ENCODE measurements around the gene ATP8B4.
"Not testable (repeated sequence)": the region's sequence is repeated elsewhere in the genome, so short reads cannot be mapped to it uniquely, and the experiment has no call there.

ATP8B4 gene

GRCh38 chr15:50017522-50017921, 101.5 kb downstream of the ATP8B4 start:
- ATAC-seq: no peak
- no peak for DNase-seq

GRCh38 chr15:50016951-50017350, 102.1 kb downstream of the ATP8B4 start:
- DNase-seq (no peak), ATAC-seq (no peak)

GRCh38 chr15:50012790-50013189, 106.2 kb downstream of the ATP8B4 start:
- DNase-seq: no peak
- no peak for ATAC-seq

GRCh38 chr15:50009634-50010033, 109.4 kb downstream of the ATP8B4 start:
- ATAC-seq (no peak), DNase-seq (no peak)

- ATAC-seq: peak; percentile 92
- peak; percentile 73 for DNase-seq
These were observed 115.2 kb downstream of the ATP8B4 start for GRCh38 chr15:50003786-50004334.

- ATAC-seq: no peak
- no peak for DNase-seq
These were observed 127.4 kb downstream of the ATP8B4 start for GRCh38 chr15:49991587-49991986.

- DNase-seq (no peak), ATAC-seq (no peak)
These were observed 128.0 kb downstream of the ATP8B4 start for GRCh38 chr15:49990835-49991545.

- no peak for DNase-seq
- no peak for ATAC-seq
These were observed 129.5 kb downstream of the ATP8B4 start for GRCh38 chr15:49989498-49989897.

GRCh38 chr15:49988766-49989165, 130.3 kb downstream of the ATP8B4 start:
- ATAC-seq (no peak), DNase-seq (no peak)

GRCh38 chr15:49987896-49988295, 131.1 kb downstream of the ATP8B4 start:
- DNase-seq (no peak), ATAC-seq (no peak)

- DNase-seq (no peak), ATAC-seq (no peak)
These were observed 131.7 kb downstream of the ATP8B4 start for GRCh38 chr15:49987198-49987785.

GRCh38 chr15:49986326-49986725, 132.7 kb downstream of the ATP8B4 start:
- DNase-seq (no peak), ATAC-seq (no peak)

- ATAC-seq (no peak), DNase-seq (no peak)
These were observed 133.6 kb downstream of the ATP8B4 start for GRCh38 chr15:49985463-49985862.

- DNase-seq: no peak
- no peak for ATAC-seq
These were observed 134.6 kb downstream of the ATP8B4 start for GRCh38 chr15:49984436-49984835.

GRCh38 chr15:49982584-49982983, 136.4 kb downstream of the ATP8B4 start:
- DNase-seq: no peak
- no peak for ATAC-seq

GRCh38 chr15:49979705-49980382, 139.2 kb downstream of the ATP8B4 start:
- ATAC-seq (no peak), DNase-seq (no peak)

- ATAC-seq (no peak), DNase-seq (no peak)
These were observed 140.9 kb downstream of the ATP8B4 start for GRCh38 chr15:49978121-49978520.

- ATAC-seq: no peak
These were observed 141.7 kb downstream of the ATP8B4 start for GRCh38 chr15:49977306-49977705.

GRCh38 chr15:49964551-49964950, 154.5 kb downstream of the ATP8B4 start:
- DNase-seq: no peak
- no peak for ATAC-seq

More at GRCh38 chr15:49977306-49977705, 141.7 kb downstream of the ATP8B4 start:
- DNase-seq: no peak

- DNase-seq (no peak), ATAC-seq (no peak)
These were observed 155.0 kb downstream of the ATP8B4 start for GRCh38 chr15:49964061-49964460.

- DNase-seq, ATAC-seq: not testable (repeated sequence)
These were observed 155.8 kb downstream of the ATP8B4 start for GRCh38 chr15:49963033-49963772.

- no peak for DNase-seq
- ATAC-seq: no peak
These were observed 156.9 kb downstream of the ATP8B4 start for GRCh38 chr15:49962044-49962602.

Measured in stimulated activated naive CD8-positive, alpha-beta T cell treated with anti-CD3 and anti-CD28 coated beads, Interleukin-15, Interleukin-2, amounts not matched to agents 100 U/mL and 50 U/mL, for 24 hours (primary cell).